ENCODE data around the gene ITGB3. TPM values are rescaled to one million over a fixed set of nuclear protein-coding genes. Genes with fewer than 3 reads are reported as not detected.

ITGB3 gene
- total RNA-seq, 1 donor from 2014 or later: 4.1 TPM

DNA sequence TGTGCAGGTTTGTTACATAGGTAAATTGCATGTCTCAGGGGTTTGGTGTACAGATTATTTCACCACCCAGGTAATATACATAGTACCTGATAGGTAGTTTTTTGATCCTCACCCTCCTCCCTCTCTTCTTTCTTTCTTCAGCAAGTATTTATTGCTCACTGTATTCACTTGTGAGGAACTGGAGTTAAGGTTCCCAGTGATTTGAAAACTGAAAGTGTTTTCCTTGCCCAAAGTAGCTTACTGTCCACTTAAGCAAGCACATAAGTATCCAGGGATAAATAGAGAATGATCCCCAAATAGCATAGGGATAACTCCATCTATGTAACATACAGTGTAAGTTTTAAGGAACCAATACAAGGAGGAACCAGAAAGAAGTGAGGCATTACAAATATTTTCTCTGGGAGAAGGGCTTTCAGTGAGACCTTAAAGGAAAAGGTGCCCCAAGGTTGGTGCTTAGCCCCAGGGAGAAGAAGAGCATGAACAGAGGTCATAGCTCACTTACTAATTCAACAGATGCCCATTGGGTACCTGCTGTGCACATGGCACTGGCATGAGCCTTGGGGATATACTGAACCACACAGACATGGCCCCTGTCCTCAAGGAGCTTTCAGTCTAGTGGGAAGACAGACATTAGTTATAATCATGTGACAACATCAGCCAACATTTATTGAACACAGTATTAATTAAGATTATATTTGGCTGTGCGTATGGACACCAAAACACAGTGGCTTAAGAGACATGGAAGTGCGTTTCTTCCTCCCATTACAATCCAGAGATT, 27.5 kb upstream of the ITGB3 start:
- Mint-ChIP-seq H3K27me3 (no peaks in the 10 kb centered on the region), H3K4me1 (peaks cover 24% of the 10 kb centered on the region), H3K4me3 (no peak overlapping the region), H3K36me3 (ENCODE audit: low read depth) (no peaks in the 10 kb centered on the region), H3K27ac (no peak overlapping the region), H3K9me3 (peaks cover 6% of the 10 kb centered on the region)
- DNase-seq: no peak
- ChIA-PET POLR2A (interaction anchor here (0.5 kb wide), 1 partner anchor 9 kb away, joined by 4 read pairs; no protein-coding TSS in a partner anchor), CTCF (interaction anchor here (0.5 to 2.2 kb wide), 2 partner anchors 46 to 90 kb away, joined by 3 to 12 read pairs; no protein-coding TSS in a partner anchor)
- TF ChIP-seq CTCF (IDR thresholded peaks at IDR 0.05): no peak
- ATAC-seq (ENCODE audit: low read depth): no peak
- intact Hi-C loops (cut with micrococcal nuclease): no loop called here

DNA sequence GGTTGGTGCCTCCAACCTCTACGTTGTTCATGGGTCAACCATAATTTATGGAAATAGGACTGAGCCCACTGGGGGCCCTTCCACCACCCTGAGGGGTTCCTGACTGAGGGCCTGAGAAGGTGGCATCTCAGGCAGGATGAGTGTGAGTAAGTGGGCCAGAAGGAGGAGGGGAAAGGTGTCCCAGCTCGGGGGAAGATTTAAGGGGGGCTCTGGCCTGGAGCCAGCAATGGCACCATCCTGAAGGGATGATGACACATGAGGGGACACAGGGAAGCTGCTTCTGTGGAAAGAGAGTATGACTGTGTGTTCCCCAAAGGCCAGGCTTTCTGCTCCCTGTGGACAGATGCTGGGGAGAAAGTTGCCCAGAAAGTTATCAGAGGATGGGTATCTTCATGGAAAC, 25.8 kb upstream of the ITGB3 start:
- CTCF ChIA-PET: interaction anchor here (4.6 kb wide), 1 partner anchor 88 kb away, joined by 129 read pairs; no protein-coding TSS in a partner anchor
- H3K27me3 Mint-ChIP-seq: no peaks in the 10 kb centered on the region
- TF ChIP-seq CTCF (IDR thresholded peaks at IDR 0.05): no peak
- intact Hi-C loops (cut with micrococcal nuclease): loop anchor here (2.0 kb wide), 1 partner anchor 17 kb away; no protein-coding TSS in a partner anchor
- H3K27ac Mint-ChIP-seq: no peak overlapping the region
- ATAC-seq (ENCODE audit: low read depth) (no peak), DNase-seq (no peak)
- H3K4me3 Mint-ChIP-seq: no peak overlapping the region
- H3K36me3 Mint-ChIP-seq (ENCODE audit: low read depth): no peaks in the 10 kb centered on the region
- peaks cover 6% of the 10 kb centered on the region for H3K9me3 Mint-ChIP-seq
- POLR2A ChIA-PET: interaction anchor here (0.6 kb wide), 1 partner anchor 59 kb away, joined by 5 read pairs; no protein-coding TSS in a partner anchor
- H3K4me1 Mint-ChIP-seq: peaks cover 26% of the 10 kb centered on the region

GRCh38 chr17:47229535-47230443, 23.8 kb upstream of the ITGB3 start:
- no peaks in the 10 kb centered on the region for H3K9me3 Mint-ChIP-seq
- TF ChIP-seq CTCF (IDR thresholded peaks at IDR 0.05): peak; percentile 83
- H3K4me3 Mint-ChIP-seq: peak overlapping the region; percentile 56
- intact Hi-C loops (cut with micrococcal nuclease): loop anchor here (1.0 to 2.0 kb wide), 5 partner anchors 15 to 386 kb away; no protein-coding TSS in a partner anchor
- H3K27me3 Mint-ChIP-seq: no peaks in the 10 kb centered on the region
- peak; percentile 48 for DNase-seq
- no peaks in the 10 kb centered on the region for H3K36me3 Mint-ChIP-seq (ENCODE audit: low read depth)
- peak; percentile 95 for ATAC-seq (ENCODE audit: low read depth)
- CTCF ChIA-PET: interaction anchor here (0.6 to 4.6 kb wide), 24 partner anchors 9 to 386 kb away, joined by 3 to 129 read pairs (median 3); partner anchors contain the start of genes EFCAB13 and MYL4
- H3K27ac Mint-ChIP-seq: no peak overlapping the region
- peaks cover 26% of the 10 kb centered on the region for H3K4me1 Mint-ChIP-seq
- POLR2A ChIA-PET: interaction anchor here (0.7 to 3.0 kb wide), 8 partner anchors 10 to 711 kb away, joined by 3 to 27 read pairs (median 6); partner anchors contain the start of genes EFCAB13, MYL4 and PNPO

DNA sequence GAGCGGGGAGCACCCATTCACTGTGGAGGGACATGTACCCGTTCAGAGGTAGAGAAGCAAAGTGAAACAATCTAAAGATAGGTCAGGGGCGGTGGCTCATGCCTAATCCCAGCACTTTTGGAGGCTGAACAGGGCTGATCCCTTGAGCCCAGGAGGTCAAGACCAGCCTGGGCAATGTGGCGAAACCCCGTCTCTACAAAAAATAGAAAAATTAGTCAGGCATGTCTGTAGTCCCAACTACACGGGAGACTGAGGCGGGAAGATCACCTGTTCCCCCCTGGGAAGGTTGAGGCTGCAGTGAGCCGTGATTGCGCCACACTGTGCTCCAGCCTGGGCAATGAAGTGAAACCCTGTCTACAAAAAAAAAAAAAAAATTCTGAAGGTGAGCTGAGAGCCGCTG, 22.8 kb upstream of the ITGB3 start:
- peak overlapping the region; percentile 56 for H3K4me3 Mint-ChIP-seq
- peaks cover 26% of the 10 kb centered on the region for H3K4me1 Mint-ChIP-seq
- no peaks in the 10 kb centered on the region for H3K36me3 Mint-ChIP-seq (ENCODE audit: low read depth)
- TF ChIP-seq CTCF (IDR thresholded peaks at IDR 0.05): no peak
- H3K27ac Mint-ChIP-seq: peak overlapping the region; percentile 30
- H3K9me3 Mint-ChIP-seq: no peaks in the 10 kb centered on the region
- ChIA-PET CTCF (interaction anchor here (0.7 to 4.6 kb wide), 12 partner anchors 10 to 384 kb away, joined by 3 to 129 read pairs (median 4); partner anchors contain the start of gene EFCAB13), POLR2A (interaction anchor here (0.7 to 3.0 kb wide), 6 partner anchors 23 to 93 kb away, joined by 3 to 27 read pairs (median 8); partner anchors contain the start of gene EFCAB13)
- H3K27me3 Mint-ChIP-seq: no peaks in the 10 kb centered on the region
- ATAC-seq (ENCODE audit: low read depth): peak; percentile 35
- DNase-seq: no peak
- intact Hi-C loops (cut with micrococcal nuclease): loop anchor here (1.0 to 2.0 kb wide), 3 partner anchors 23 to 384 kb away; no protein-coding TSS in a partner anchor

Measured in activated B cell treated with CpG ODN at 0.5 μM for 24 hours (primary cell).